SK-N-SH (cell line): ENCODE data around the gene MGAT5. TPM values are rescaled to one million over a fixed set of nuclear protein-coding genes. Genes with fewer than 3 reads are reported as not detected.

Experiments
- CTCF ChIA-PET: fragments of 300-600, 350-600 bp; formaldehyde crosslinking; extraction: SDS; loops from one replicate; lab custom pipeline; 2021; lab: Yijun Ruan, JAX
- POLR2A ChIA-PET: fragments of 350-600 bp; sonication (Branson Sonifier 250); formaldehyde crosslinking; extraction: SDS; loops from one replicate; lab custom pipeline; 2020; ENCODE audit warnings: antibody characterized with exemption, inconsistent platforms; lab: Yijun Ruan, JAX
- DNase-seq: peaks from one replicate; pipeline ENCODE4 v3.0.0; 2012
- H2AFZ ChIP-seq: fragments of 200-600 bp; sonication (generic); 2 replicates; pipeline ENCODE4 v1.8.1; 2016; ENCODE audit warnings: antibody characterized with exemption, mild to moderate bottlenecking, low read depth
- H3F3A ChIP-seq: fragments of 200-600 bp; sonication (generic); replicated peaks from 2 replicates; pipeline ENCODE3; 2016; ENCODE audit warnings: antibody characterized with exemption, mild to moderate bottlenecking; ENCODE audit not compliant: insufficient read depth
- H3K27ac ChIP-seq, 2 experiments: fragments of 200-500 bp in 1 of 2; fragments of 200-600 bp in 1 of 2; sonication (Bioruptor generic) in 1 of 2; sonication (generic), shearing (Covaris generic) in 1 of 2; 2 replicates each; pipeline versions ENCODE4 v1.5.1 to v1.6.1; 2014 to 2016; ENCODE audit warnings: low read depth in 2 of 2, inconsistent platforms in 1 of 2, low read length in 1 of 2, mild to moderate bottlenecking in 1 of 2, mixed read lengths in 1 of 2
- H3K27me3 ChIP-seq: fragments of 200-600 bp; sonication (generic), shearing (Covaris generic); 2 replicates; pipeline ENCODE4 v1.6.1; 2016; ENCODE audit warnings: mixed run types; ENCODE audit not compliant: insufficient read depth
- H3K36me3 ChIP-seq, 2 experiments: fragments of 200-500 bp in 1 of 2; fragments of 200-600 bp in 1 of 2; sonication (Bioruptor generic) in 1 of 2; sonication (generic) in 1 of 2; replicated peaks in 1 of 2; 2 replicates each; pipeline versions ENCODE3 to v1.5.1; 2014 to 2016; ENCODE audit warnings: low read length in 1 of 2, mild to moderate bottlenecking in 1 of 2; ENCODE audit not compliant: insufficient read depth in 2 of 2, control insufficient read depth in 1 of 2
- H3K4me1 ChIP-seq, 2 experiments: fragments of 200-500 bp in 1 of 2; fragments of 200-600 bp in 1 of 2; sonication (Bioruptor generic) in 1 of 2; sonication (generic), shearing (Covaris generic) in 1 of 2; 2 replicates each; pipeline versions ENCODE4 v1.5.1 to v1.6.1; 2014 to 2016; ENCODE audit warnings: low read depth in 1 of 2, low read length in 1 of 2, mixed run types in 1 of 2; ENCODE audit not compliant: insufficient read depth in 2 of 2, control insufficient read depth in 1 of 2
- H3K4me2 ChIP-seq: fragments of 200-600 bp; sonication (generic), shearing (Covaris generic); 2 replicates; pipeline ENCODE4 v1.6.1; 2017; ENCODE audit warnings: mixed run types
- H3K4me3 ChIP-seq, 2 experiments: fragments of 200-500 bp in 1 of 2; fragments of 200-600 bp in 1 of 2; sonication (Bioruptor generic) in 1 of 2; sonication (generic), shearing (Covaris generic) in 1 of 2; 2 replicates each; pipeline versions ENCODE4 v1.5.1 to v1.8.1; 2014 to 2016; ENCODE audit warnings: low read depth in 2 of 2, inconsistent platforms in 1 of 2, low read length in 1 of 2, mild to moderate bottlenecking in 1 of 2, mixed read lengths in 1 of 2, moderate library complexity in 1 of 2
- H3K79me2 ChIP-seq: fragments of 200-600 bp; sonication (generic); 2 replicates; pipeline ENCODE4 v1.8.1; 2017; ENCODE audit warnings: mild to moderate bottlenecking; ENCODE audit not compliant: insufficient read depth
- H3K9ac ChIP-seq: fragments of 200-600 bp; sonication (generic); 2 replicates; pipeline ENCODE4 v1.6.1; 2017; ENCODE audit warnings: mixed run types
- H3K9me2 ChIP-seq: fragments of 200-600 bp; sonication (generic); 2 replicates; pipeline ENCODE4 v1.6.1; 2017; ENCODE audit warnings: mixed run types
- H3K9me3 ChIP-seq: fragments of 200-600 bp; sonication (generic); 2 replicates; pipeline ENCODE4 v1.6.1; 2017; ENCODE audit warnings: mixed run types, mild to moderate bottlenecking, moderate library complexity
- H4K20me1 ChIP-seq: fragments of 200-600 bp; sonication (generic); 2 replicates; pipeline ENCODE4 v1.6.1; 2017; ENCODE audit warnings: mild to moderate bottlenecking, mixed run types; ENCODE audit not compliant: insufficient read depth
- ELF1 ChIP-seq: IDR thresholded peaks from 2 replicates; pipeline ENCODE4 v1.4.0; 2012
- EP300 ChIP-seq, 2 experiments: IDR thresholded peaks; 2 replicates each; pipeline versions ENCODE4 v1.4.0 to v1.6.1; 2012; ENCODE audit warnings: borderline replicate concordance in 1 of 2, low read depth in 1 of 2, low read length in 1 of 2
- EZH2phosphoT487 ChIP-seq: fragments of 200-600 bp; sonication (generic); IDR thresholded peaks from 2 replicates; pipeline ENCODE4 v1.6.1; 2017; ENCODE audit warnings: low read depth, mixed run types, mild to moderate bottlenecking, antibody characterized with exemption, moderate library complexity, borderline replicate concordance
- FOXJ3 ChIP-seq: sonication (generic); formaldehyde crosslinking; IDR thresholded peaks from 2 replicates; pipeline ENCODE4 v1.5.1; 2020; ENCODE audit warnings: mild to moderate bottlenecking, missing genetic modification reagents
- FOXM1 ChIP-seq: IDR thresholded peaks from 2 replicates; pipeline ENCODE4 v1.4.0; 2012; ENCODE audit warnings: low read depth, mild to moderate bottlenecking
- GATA2 ChIP-seq: sonication (generic); formaldehyde crosslinking; IDR thresholded peaks from 2 replicates; pipeline ENCODE4 v1.5.0; 2020; ENCODE audit warnings: mild to moderate bottlenecking, missing genetic modification reagents
- JUND ChIP-seq: IDR thresholded peaks from 2 replicates; pipeline ENCODE4 v1.4.0; 2012
- MEF2A ChIP-seq: IDR thresholded peaks from 2 replicates; pipeline ENCODE4 v1.4.0; 2012; ENCODE audit warnings: low read depth, borderline replicate concordance
- NRF1 ChIP-seq: IDR thresholded peaks from 2 replicates; pipeline ENCODE4 v1.6.1; 2012; ENCODE audit warnings: low read depth, mild to moderate bottlenecking, low read length
- RAD21 ChIP-seq: IDR thresholded peaks from 2 replicates; pipeline ENCODE4 v1.6.1; 2012; ENCODE audit warnings: mild to moderate bottlenecking, low read length
- RFX5 ChIP-seq: IDR thresholded peaks from 2 replicates; pipeline ENCODE4 v1.6.1; 2012; ENCODE audit warnings: mild to moderate bottlenecking, improper control_type of control experiment, low read length
- RXRA ChIP-seq: IDR thresholded peaks from 2 replicates; pipeline ENCODE4 v1.4.0; 2012; ENCODE audit warnings: low read depth, mild to moderate bottlenecking, borderline replicate concordance
- SMC3 ChIP-seq: IDR thresholded peaks from 2 replicates; pipeline ENCODE4 v1.6.1; 2012; ENCODE audit warnings: low read depth, low read length, improper control_type of control experiment
- TCF12 ChIP-seq: IDR thresholded peaks from 2 replicates; pipeline ENCODE4 v1.4.0; 2012
- YY1 ChIP-seq: IDR thresholded peaks from 2 replicates; pipeline ENCODE4 v1.4.0; 2012; ENCODE audit warnings: low read depth, mild to moderate bottlenecking
- WGBS: methylation state at CpG from one replicate; pipeline ENCODE4 v1.1.6; 2017; ENCODE audit warnings: low lambda C conversion rate; 5-methylcytosine and 5-hydroxymethylcytosine counted together
- polyA plus RNA-seq, 3 experiments: library from polyadenylated mRNA; depleted of rRNA; stranded (reverse); fragments of >200 nt; gene quantifications; 2 replicates each; pipeline ENCODE4 v1.2.3, GENCODE V29; 2012
- TF ChIP-seq, protein P1 (sequence below): fragments of 150-350 bp; IDR thresholded peaks from 2 replicates; pipeline ENCODE4 v1.6.1; 2016; ENCODE audit warnings: mild to moderate bottlenecking, low read depth, low read length
- TF ChIP-seq, protein P2 (sequence below): IDR thresholded peaks from 2 replicates; pipeline ENCODE4 v1.6.1; 2012; ENCODE audit warnings: mild to moderate bottlenecking, low read depth, low read length, moderate library complexity

Gene MGAT5
- polyA plus RNA-seq, 1 of the 3 experiments (the other 2 are of a cell fraction) = 18.2 TPM

DNA sequence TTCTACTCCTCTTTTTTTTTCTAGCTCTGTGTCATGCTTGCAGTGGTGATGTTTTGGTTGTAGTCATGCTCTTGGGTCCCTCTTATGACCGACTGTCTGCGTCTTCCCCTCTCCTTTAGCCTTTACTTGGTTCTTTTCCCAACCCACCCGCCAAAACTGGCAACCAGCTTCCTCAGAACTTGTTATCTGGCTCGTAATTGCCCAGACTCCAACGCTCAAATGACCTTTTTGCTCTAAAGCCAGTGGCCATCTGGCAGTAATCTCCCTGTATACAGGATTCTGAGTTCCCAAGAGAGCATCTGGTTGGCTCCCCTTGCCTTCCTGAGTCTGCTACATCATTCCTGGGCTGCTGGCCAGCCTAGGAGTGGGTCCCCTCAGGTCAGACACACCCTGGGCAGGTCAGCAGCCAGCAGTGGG, 147.2 kb downstream of the MGAT5 start (continued):
- no peak for TF ChIP-seq NRF1
- TF ChIP-seq EZH2phosphoT487 = no peak
- TF ChIP-seq, protein P1, sequence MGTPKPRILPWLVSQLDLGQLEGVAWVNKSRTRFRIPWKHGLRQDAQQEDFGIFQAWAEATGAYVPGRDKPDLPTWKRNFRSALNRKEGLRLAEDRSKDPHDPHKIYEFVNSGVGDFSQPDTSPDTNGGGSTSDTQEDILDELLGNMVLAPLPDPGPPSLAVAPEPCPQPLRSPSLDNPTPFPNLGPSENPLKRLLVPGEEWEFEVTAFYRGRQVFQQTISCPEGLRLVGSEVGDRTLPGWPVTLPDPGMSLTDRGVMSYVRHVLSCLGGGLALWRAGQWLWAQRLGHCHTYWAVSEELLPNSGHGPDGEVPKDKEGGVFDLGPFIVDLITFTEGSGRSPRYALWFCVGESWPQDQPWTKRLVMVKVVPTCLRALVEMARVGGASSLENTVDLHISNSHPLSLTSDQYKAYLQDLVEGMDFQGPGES = no peak
- no peak for TF ChIP-seq FOXM1
- no peak for TF ChIP-seq SMC3
- peak; percentile 63 for TF ChIP-seq GATA2 (CRISPR knock-in tag)
- TF ChIP-seq RAD21 = peak; percentile 41
- TF ChIP-seq MEF2A = no peak
- no peak for TF ChIP-seq RFX5
- no peak for TF ChIP-seq JUND

DNA sequence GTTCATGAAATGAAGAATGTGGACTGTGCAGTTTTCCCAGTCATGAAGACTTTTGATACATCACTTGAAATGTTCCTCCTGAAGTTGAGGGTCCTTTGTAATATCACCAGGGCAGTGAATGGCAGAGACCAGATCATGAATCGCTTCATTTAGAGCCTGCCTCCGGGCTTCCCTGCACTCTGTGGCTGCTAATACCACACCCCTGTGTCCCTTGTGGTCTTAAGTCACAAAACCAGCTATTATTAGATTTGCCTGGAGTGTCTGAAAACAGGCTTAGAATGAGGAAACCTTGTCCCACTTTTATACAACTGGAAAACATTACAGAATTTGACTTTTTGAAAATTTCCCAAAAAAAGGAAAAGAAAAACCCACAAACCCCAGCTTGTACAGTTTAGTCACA, 147.9 kb downstream of the MGAT5 start:
- POLR2A ChIA-PET = interaction anchor here (1.0 to 1.6 kb wide), 2 partner anchors 10 to 282 kb away, joined by 3 to 8 read pairs; no protein-coding TSS in a partner anchor
- peak overlapping the region in 1 of 2 experiments; percentile 85; a peak in 2 of 4 replicates for H3K27ac ChIP-seq
- H3K4me2 ChIP-seq = no peak overlapping the region
- H3F3A ChIP-seq = peaks cover 6% of the 10 kb centered on the region
- CTCF ChIA-PET = interaction anchor here (0.7 to 6.0 kb wide), 9 partner anchors 9 to 283 kb away, joined by 3 to 41 read pairs (median 4); no protein-coding TSS in a partner anchor
- 79% methylated on average over 2 of the region's 2 CpGs for WGBS
- no peak for DNase-seq
- peaks cover 0 to 10% of the 10 kb centered on the region in 2 experiments for H3K36me3 ChIP-seq
- no peaks in the 10 kb centered on the region for H3K9me3 ChIP-seq
- H4K20me1 ChIP-seq = no peaks in the 10 kb centered on the region
- no peaks in the 10 kb centered on the region for H3K79me2 ChIP-seq
- H2AFZ ChIP-seq = no peak overlapping the region
- no peak for TF ChIP-seq ELF1
- TF ChIP-seq RXRA = no peak
- TF ChIP-seq, protein P2, sequence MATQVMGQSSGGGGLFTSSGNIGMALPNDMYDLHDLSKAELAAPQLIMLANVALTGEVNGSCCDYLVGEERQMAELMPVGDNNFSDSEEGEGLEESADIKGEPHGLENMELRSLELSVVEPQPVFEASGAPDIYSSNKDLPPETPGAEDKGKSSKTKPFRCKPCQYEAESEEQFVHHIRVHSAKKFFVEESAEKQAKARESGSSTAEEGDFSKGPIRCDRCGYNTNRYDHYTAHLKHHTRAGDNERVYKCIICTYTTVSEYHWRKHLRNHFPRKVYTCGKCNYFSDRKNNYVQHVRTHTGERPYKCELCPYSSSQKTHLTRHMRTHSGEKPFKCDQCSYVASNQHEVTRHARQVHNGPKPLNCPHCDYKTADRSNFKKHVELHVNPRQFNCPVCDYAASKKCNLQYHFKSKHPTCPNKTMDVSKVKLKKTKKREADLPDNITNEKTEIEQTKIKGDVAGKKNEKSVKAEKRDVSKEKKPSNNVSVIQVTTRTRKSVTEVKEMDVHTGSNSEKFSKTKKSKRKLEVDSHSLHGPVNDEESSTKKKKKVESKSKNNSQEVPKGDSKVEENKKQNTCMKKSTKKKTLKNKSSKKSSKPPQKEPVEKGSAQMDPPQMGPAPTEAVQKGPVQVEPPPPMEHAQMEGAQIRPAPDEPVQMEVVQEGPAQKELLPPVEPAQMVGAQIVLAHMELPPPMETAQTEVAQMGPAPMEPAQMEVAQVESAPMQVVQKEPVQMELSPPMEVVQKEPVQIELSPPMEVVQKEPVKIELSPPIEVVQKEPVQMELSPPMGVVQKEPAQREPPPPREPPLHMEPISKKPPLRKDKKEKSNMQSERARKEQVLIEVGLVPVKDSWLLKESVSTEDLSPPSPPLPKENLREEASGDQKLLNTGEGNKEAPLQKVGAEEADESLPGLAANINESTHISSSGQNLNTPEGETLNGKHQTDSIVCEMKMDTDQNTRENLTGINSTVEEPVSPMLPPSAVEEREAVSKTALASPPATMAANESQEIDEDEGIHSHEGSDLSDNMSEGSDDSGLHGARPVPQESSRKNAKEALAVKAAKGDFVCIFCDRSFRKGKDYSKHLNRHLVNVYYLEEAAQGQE = no peak
- no peak for TF ChIP-seq TCF12
- no peak for TF ChIP-seq YY1
- TF ChIP-seq NRF1 = no peak
- TF ChIP-seq FOXJ3 = no peak
- TF ChIP-seq EZH2phosphoT487 = no peak
- TF ChIP-seq GATA2 (CRISPR knock-in tag) = no peak
- no peak; a peak in 1 of 4 replicates for TF ChIP-seq EP300 (IDR thresholded peaks at IDR 0.05; ENCODE audit: borderline replicate concordance in 1 of 2, low read depth in 1 of 2, low read length in 1 of 2)
- peaks cover 17 to 33% of the 10 kb centered on the region in 2 experiments for H3K4me1 ChIP-seq
- no peaks in the 10 kb centered on the region for H3K27me3 ChIP-seq
- H3K4me3 ChIP-seq = no peak overlapping the region
- H3K9ac ChIP-seq = no peak overlapping the region
- H3K9me2 ChIP-seq = no peaks in the 10 kb centered on the region
